GM12878 (cell line): ENCODE results near the gene C3AR1.

ENCODE experiments used
- CTCF ChIP-seq, 3 experiments: IDR thresholded peaks in 2 of 3; conservative IDR thresholded peaks in 1 of 3; 2 replicates each; pipeline ENCODE4 v1.5.1; 2011; ENCODE audit warnings: low read depth in 3 of 3, low read length in 3 of 3, mild to moderate bottlenecking in 3 of 3, control low read depth in 2 of 3, moderate library complexity in 2 of 3, inconsistent platforms in 1 of 3, mixed read lengths in 1 of 3; ENCODE audit not compliant: control insufficient read depth in 2 of 3, insufficient read depth in 1 of 3; ENCODE audit errors: extremely low read depth in 1 of 3
- RB1 ChIP-seq: fragments of 450-650 bp; formaldehyde crosslinking; IDR thresholded peaks from 2 replicates; pipeline ENCODE4 v1.6.1; 2017; ENCODE audit warnings: mild to moderate bottlenecking, borderline replicate concordance

GRCh38 chr12:8080120-8080519, 14.0 kb upstream of the C3AR1 start:
- TF ChIP-seq CTCF (IDR thresholded peaks at IDR 0.05 in 2 of 3, conservative IDR thresholded peaks at IDR 0.05 in 1 of 3; ENCODE audit: control insufficient read depth in 2 of 3, extremely low read depth in 1 of 3, insufficient read depth in 1 of 3, low read depth in 3 of 3, low read length in 3 of 3) (no peak), RB1 (no peak)
